Left lung (tissue), 10 donors: Measurements from ENCODE around the gene FAM13A. TPM values are rescaled to one million over a fixed set of nuclear protein-coding genes. Genes with fewer than 3 reads are reported as not detected.
"Not testable (repeated sequence)": the region's sequence is repeated elsewhere in the genome, so short reads cannot be mapped to it uniquely, and the experiment has no call there.

Experiments
- ATAC-seq: fragments of 200-7000 bp; cut with Tn5 transposase; one replicate; pipeline ENCODE4 v1.9.1; 2020; ENCODE audit warnings: moderate library complexity
- DNase-seq, 4 donors: peaks; one replicate each; pipeline ENCODE4 v3.0.0-alpha.2; 2013 to 2020
- H3K27ac ChIP-seq, 2 donors: fragments of 200-600 bp; sonication (generic) in 1 of 2; one replicate each; pipeline versions ENCODE4 v1.5.0 to v1.8.0; 2020 to 2021
- H3K27me3 ChIP-seq, 2 donors: fragments of 200-600 bp; sonication (generic) in 1 of 2; one replicate each; pipeline versions ENCODE4 v1.5.0 to v1.8.0; 2020 to 2021
- H3K36me3 ChIP-seq, 2 donors: fragments of 200-600 bp; sonication (generic) in 1 of 2; one replicate each; pipeline versions ENCODE4 v1.5.0 to v1.8.0; 2020 to 2021
- H3K4me1 ChIP-seq, 2 donors: fragments of 200-600 bp; one replicate each; pipeline ENCODE4 v1.8.0; 2021
- H3K4me3 ChIP-seq, 2 donors: fragments of 200-600 bp; sonication (generic) in 1 of 2; one replicate each; pipeline versions ENCODE4 v1.5.0 to v1.8.0; 2020 to 2021; ENCODE audit warnings: mild to moderate bottlenecking in 1 of 2
- H3K9me3 ChIP-seq, 2 donors: fragments of 200-600 bp; sonication (generic) in 1 of 2; one replicate each; pipeline versions ENCODE4 v1.5.0 to v1.8.0; 2020 to 2021
- CTCF ChIP-seq, 2 donors: fragments of 200-600 bp; sonication (generic) in 1 of 2; IDR thresholded peaks; one replicate each; pipeline versions ENCODE4 v1.5.0 to v1.8.0; 2021; ENCODE audit warnings: antibody characterized with exemption in 2 of 2
- intact Hi-C, 2 donors: fragments of 100-400 bp; cut with DNase I; formaldehyde crosslinking; loops; one replicate each; pipeline versions ENCODE4 v1.11.2 to v1.14.2; 2022
- polyA plus RNA-seq, 6 donors: library from polyadenylated mRNA; unstranded; fragments of 120-200 nt; gene quantifications; one replicate each; pipeline ENCODE4 v1.2.1, GENCODE V29; 2013; ENCODE audit not compliant: insufficient read length in 6 of 6
- total RNA-seq, 2 donors: library from RNA; stranded (reverse); fragmentation: NEBNext Ultra II Directional; extraction: Animal tissue kit (Norgen Biotek cat#: 25700); gene quantifications; one replicate each; pipeline ENCODE4 v1.2.1, GENCODE V29; 2021
- donor health status: DM: no; HTN: yes; CAD: no.
- donor health status: DM: no; HTN: no; CAD: no.

FAM13A gene
- total and polyA plus RNA-seq, 8 donors: 22.2 to 69.5 (median 52.2) TPM

GRCh38 chr4:89071311-89071710 lies 14.3 kb upstream of the FAM13A start:
- no peak overlapping the region for H3K27ac ChIP-seq
- intact Hi-C loops: no loop called here
- DNase-seq: no peak
- H3K9me3 ChIP-seq: no peaks in the 10 kb centered on the region
- no peak for TF ChIP-seq CTCF (IDR thresholded peaks at IDR 0.05)
- no peaks in the 10 kb centered on the region for H3K4me1 ChIP-seq
- no peak overlapping the region for H3K4me3 ChIP-seq
- ATAC-seq: no peak
- no peaks in the 10 kb centered on the region for H3K27me3 ChIP-seq
- H3K36me3 ChIP-seq: no peaks in the 10 kb centered on the region

- TF ChIP-seq CTCF (IDR thresholded peaks at IDR 0.05): no peak
- H3K9me3 ChIP-seq: no peaks in the 10 kb centered on the region
- H3K27me3 ChIP-seq: no peaks in the 10 kb centered on the region
- no peaks in the 10 kb centered on the region for H3K4me1 ChIP-seq
- DNase-seq (no peak), ATAC-seq (no peak)
- H3K4me3 ChIP-seq: no peak overlapping the region
- no peak overlapping the region for H3K27ac ChIP-seq
- no peaks in the 10 kb centered on the region for H3K36me3 ChIP-seq
- intact Hi-C loops: no loop called here
Measured at GRCh38 chr4:89070041-89070440, 13.1 kb upstream of the FAM13A start.

- no peak for TF ChIP-seq CTCF (IDR thresholded peaks at IDR 0.05)
- Histone ChIP-seq H3K4me1 (no peaks in the 10 kb centered on the region), H3K27ac (no peak overlapping the region), H3K27me3 (no peaks in the 10 kb centered on the region), H3K9me3 (no peaks in the 10 kb centered on the region), H3K4me3 (no peak overlapping the region), H3K36me3 (no peaks in the 10 kb centered on the region)
- DNase-seq (no peak), ATAC-seq (no peak)
- intact Hi-C loops: no loop called here
Measured at GRCh38 chr4:89069481-89069880, 12.5 kb upstream of the FAM13A start.

- no peaks in the 10 kb centered on the region for H3K9me3 ChIP-seq
- no peak overlapping the region for H3K4me3 ChIP-seq
- TF ChIP-seq CTCF (IDR thresholded peaks at IDR 0.05): no peak
- H3K27ac ChIP-seq: no peak overlapping the region
- ATAC-seq (no peak), DNase-seq (no peak)
- H3K36me3 ChIP-seq: no peaks in the 10 kb centered on the region
- no peaks in the 10 kb centered on the region for H3K27me3 ChIP-seq
- intact Hi-C loops: no loop called here
- H3K4me1 ChIP-seq: no peaks in the 10 kb centered on the region
Measured at GRCh38 chr4:89067417-89067816, 10.4 kb upstream of the FAM13A start.

GRCh38 chr4:89064848-89065247 lies 7.9 kb upstream of the FAM13A start:
- no peak for TF ChIP-seq CTCF (IDR thresholded peaks at IDR 0.05)
- H3K27ac ChIP-seq: no peak overlapping the region
- H3K9me3 ChIP-seq: no peaks in the 10 kb centered on the region
- no peaks in the 10 kb centered on the region for H3K4me1 ChIP-seq
- no peak overlapping the region for H3K4me3 ChIP-seq
- H3K36me3 ChIP-seq: no peaks in the 10 kb centered on the region
- no peaks in the 10 kb centered on the region for H3K27me3 ChIP-seq
- intact Hi-C loops: no loop called here
- ATAC-seq (no peak), DNase-seq (no peak)

GRCh38 chr4:89057844-89058243 lies 859 bp upstream of the FAM13A start:
- intact Hi-C loops: not testable (repeated sequence)

More at GRCh38 chr4:89057844-89058243, 859 bp upstream of the FAM13A start:
- not testable (repeated sequence) for H3K36me3 ChIP-seq, DNase-seq, H3K4me3 ChIP-seq, H3K9me3 ChIP-seq, ATAC-seq, H3K27ac ChIP-seq, H3K27me3 ChIP-seq
- H3K4me1 ChIP-seq: peaks cover 0 to 17% of the 10 kb centered on the region in 2 donors
